Measurements from ENCODE around the gene DUOX1.

DNA sequence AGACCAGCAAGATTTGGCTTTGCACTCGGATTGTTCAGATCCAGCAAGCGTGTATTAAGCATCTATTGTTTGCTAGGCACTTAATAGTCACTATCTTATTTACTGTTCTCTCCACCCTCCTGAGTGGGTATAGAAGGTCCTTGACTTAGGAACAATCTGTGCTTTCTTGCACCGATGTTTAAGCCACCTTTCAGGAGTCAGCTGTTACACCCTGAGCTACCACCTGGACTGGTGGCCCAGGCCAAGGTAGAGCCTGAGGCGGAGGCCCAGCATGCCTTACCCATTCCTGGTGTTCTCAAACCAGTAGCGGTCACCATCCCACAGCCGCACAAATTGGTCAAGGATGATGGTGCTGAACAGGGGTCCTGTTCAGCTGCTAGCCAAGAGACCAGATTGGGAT is 10.0 kb downstream of the DUOX1 start:
- no peak for TF ChIP-seq POLR2AphosphoS5 (IDR thresholded peaks at IDR 0.05; ENCODE audit: insufficient read depth in 1 of 2, low read depth in 1 of 2)
- TF ChIP-seq, protein P1, sequence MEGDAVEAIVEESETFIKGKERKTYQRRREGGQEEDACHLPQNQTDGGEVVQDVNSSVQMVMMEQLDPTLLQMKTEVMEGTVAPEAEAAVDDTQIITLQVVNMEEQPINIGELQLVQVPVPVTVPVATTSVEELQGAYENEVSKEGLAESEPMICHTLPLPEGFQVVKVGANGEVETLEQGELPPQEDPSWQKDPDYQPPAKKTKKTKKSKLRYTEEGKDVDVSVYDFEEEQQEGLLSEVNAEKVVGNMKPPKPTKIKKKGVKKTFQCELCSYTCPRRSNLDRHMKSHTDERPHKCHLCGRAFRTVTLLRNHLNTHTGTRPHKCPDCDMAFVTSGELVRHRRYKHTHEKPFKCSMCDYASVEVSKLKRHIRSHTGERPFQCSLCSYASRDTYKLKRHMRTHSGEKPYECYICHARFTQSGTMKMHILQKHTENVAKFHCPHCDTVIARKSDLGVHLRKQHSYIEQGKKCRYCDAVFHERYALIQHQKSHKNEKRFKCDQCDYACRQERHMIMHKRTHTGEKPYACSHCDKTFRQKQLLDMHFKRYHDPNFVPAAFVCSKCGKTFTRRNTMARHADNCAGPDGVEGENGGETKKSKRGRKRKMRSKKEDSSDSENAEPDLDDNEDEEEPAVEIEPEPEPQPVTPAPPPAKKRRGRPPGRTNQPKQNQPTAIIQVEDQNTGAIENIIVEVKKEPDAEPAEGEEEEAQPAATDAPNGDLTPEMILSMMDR (IDR thresholded peaks at IDR 0.05): no peak
